ENCODE measurements around the gene TACC2.

TACC2 gene

GRCh38 chr10:122170802-122171201, 181.8 kb downstream of the TACC2 start:
- H3K9ac ChIP-seq, result no peak overlapping the region
- H3K4me1 ChIP-seq (ENCODE audit: low read depth, poor library complexity, severe bottlenecking), result no peaks in the 10 kb centered on the region
- no peak overlapping the region for H3K4me2 ChIP-seq
- no peaks in the 10 kb centered on the region for H3K27me3 ChIP-seq (ENCODE audit: insufficient read depth, low read depth)
- H3K4me3 ChIP-seq (IDR thresholded peaks at IDR 0.05; ENCODE audit: insufficient read depth, low read depth, low read length), result no peak overlapping the region
- no peak for TF ChIP-seq CTCF (conservative IDR thresholded peaks at IDR 0.05; ENCODE audit: low read depth, low read length)
- no peak overlapping the region for H3K27ac ChIP-seq
- no peaks in the 10 kb centered on the region for H3K79me2 ChIP-seq (ENCODE audit: insufficient read depth, low read depth)
- no peaks in the 10 kb centered on the region for H4K20me1 ChIP-seq (ENCODE audit: insufficient read depth)
- no peaks in the 10 kb centered on the region for H3K36me3 ChIP-seq (ENCODE audit: insufficient read depth)
- H2AFZ ChIP-seq (ENCODE audit: low read depth), result no peak overlapping the region

GRCh38 chr10:122171302-122172075, 182.5 kb downstream of the TACC2 start:
- no peaks in the 10 kb centered on the region for H3K79me2 ChIP-seq (ENCODE audit: insufficient read depth, low read depth)
- H2AFZ ChIP-seq (ENCODE audit: low read depth), result no peak overlapping the region
- TF ChIP-seq CTCF (conservative IDR thresholded peaks at IDR 0.05; ENCODE audit: low read depth, low read length), result no peak
- no peaks in the 10 kb centered on the region for H3K27me3 ChIP-seq (ENCODE audit: insufficient read depth, low read depth)
- H3K27ac ChIP-seq, result no peak overlapping the region
- no peaks in the 10 kb centered on the region for H3K36me3 ChIP-seq (ENCODE audit: insufficient read depth)
- no peak overlapping the region for H3K4me3 ChIP-seq (IDR thresholded peaks at IDR 0.05; ENCODE audit: insufficient read depth, low read depth, low read length)
- no peaks in the 10 kb centered on the region for H4K20me1 ChIP-seq (ENCODE audit: insufficient read depth)
- no peak overlapping the region for H3K4me2 ChIP-seq
- no peaks in the 10 kb centered on the region for H3K4me1 ChIP-seq (ENCODE audit: low read depth, poor library complexity, severe bottlenecking)
- no peak overlapping the region for H3K9ac ChIP-seq

GRCh38 chr10:122172361-122173008, 183.5 kb downstream of the TACC2 start:
- Histone ChIP-seq H3K27me3 (ENCODE audit: insufficient read depth, low read depth) (no peaks in the 10 kb centered on the region), H3K9ac (no peak overlapping the region), H3K79me2 (ENCODE audit: insufficient read depth, low read depth) (no peaks in the 10 kb centered on the region), H2AFZ (ENCODE audit: low read depth) (no peak overlapping the region), H3K4me2 (no peak overlapping the region), H3K4me1 (ENCODE audit: low read depth, poor library complexity, severe bottlenecking) (no peaks in the 10 kb centered on the region), H4K20me1 (ENCODE audit: insufficient read depth) (no peaks in the 10 kb centered on the region), H3K36me3 (ENCODE audit: insufficient read depth) (no peaks in the 10 kb centered on the region), H3K4me3 (IDR thresholded peaks at IDR 0.05; ENCODE audit: insufficient read depth, low read depth, low read length) (no peak overlapping the region), H3K27ac (no peak overlapping the region)
- TF ChIP-seq CTCF (conservative IDR thresholded peaks at IDR 0.05; ENCODE audit: low read depth, low read length), result no peak

DNA sequence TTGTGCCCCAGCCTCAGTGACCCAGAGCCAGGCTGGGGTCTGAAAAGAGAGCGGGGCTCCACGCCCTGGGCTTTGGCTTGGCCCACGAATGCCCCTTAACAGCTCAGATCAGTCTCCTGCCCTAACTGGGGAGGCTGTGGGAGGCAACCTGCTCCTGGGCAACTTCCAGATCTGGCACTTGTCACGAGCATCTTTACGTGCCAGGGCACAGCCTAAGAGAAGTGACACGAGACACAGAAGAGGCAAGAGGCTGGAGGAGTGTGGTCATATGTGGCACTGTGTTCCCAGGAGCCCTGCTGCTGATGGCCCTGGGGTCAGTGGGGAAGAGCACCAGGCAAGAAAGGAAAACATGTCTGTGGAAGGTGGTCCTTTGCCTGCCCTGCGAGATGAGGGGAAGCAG, 184.4 kb downstream of the TACC2 start:
- Histone ChIP-seq H3K9ac (no peak overlapping the region), H3K4me2 (no peak overlapping the region), H3K27me3 (ENCODE audit: insufficient read depth, low read depth) (no peaks in the 10 kb centered on the region), H3K4me3 (IDR thresholded peaks at IDR 0.05; ENCODE audit: insufficient read depth, low read depth, low read length) (no peak overlapping the region), H2AFZ (ENCODE audit: low read depth) (no peak overlapping the region), H3K36me3 (ENCODE audit: insufficient read depth) (no peaks in the 10 kb centered on the region), H3K4me1 (ENCODE audit: low read depth, poor library complexity, severe bottlenecking) (no peaks in the 10 kb centered on the region), H3K27ac (no peak overlapping the region), H3K79me2 (ENCODE audit: insufficient read depth, low read depth) (no peaks in the 10 kb centered on the region), H4K20me1 (ENCODE audit: insufficient read depth) (no peaks in the 10 kb centered on the region)
- TF ChIP-seq CTCF (conservative IDR thresholded peaks at IDR 0.05; ENCODE audit: low read depth, low read length), result no peak
